Measurements from ENCODE around the gene RAB31. TPM values are rescaled to one million over a fixed set of nuclear protein-coding genes. Genes with fewer than 3 reads are reported as not detected.

Gene RAB31
- total RNA-seq, 1 experiment from 2014 or later = 9.5 TPM

GRCh38 chr18:9867071-9867594 lies 159.0 kb downstream of the RAB31 start:
- H3K27me3 Mint-ChIP-seq (ENCODE audit: insufficient read depth, unreplicated experiment) = no peaks in the 10 kb centered on the region
- H3K27ac Mint-ChIP-seq (ENCODE audit: unreplicated experiment) = no peak overlapping the region
- H3K9me3 Mint-ChIP-seq (ENCODE audit: unreplicated experiment) = peaks cover 15% of the 10 kb centered on the region
- H3K36me3 Mint-ChIP-seq (ENCODE audit: insufficient read depth, unreplicated experiment) = peaks cover 17% of the 10 kb centered on the region
- Histone ChIP-seq H3K9me3 (peaks cover 12% of the 10 kb centered on the region), H3K4me3 (ENCODE audit: low read depth, low read length) (no peak overlapping the region), H3K4me1 (peaks cover 31% of the 10 kb centered on the region), H3K36me3 (ENCODE audit: control insufficient read depth, insufficient read depth, low read length) (no peaks in the 10 kb centered on the region), H3K27me3 (replicated peaks; ENCODE audit: control insufficient read depth, insufficient read depth, low read length) (no peaks in the 10 kb centered on the region)
- no TSS peak for BruUV-seq (replicated peaks)
- peaks cover 32% of the 10 kb centered on the region for H3K4me1 Mint-ChIP-seq (ENCODE audit: low read depth, unreplicated experiment)
- TF ChIP-seq CTCF (IDR thresholded peaks at IDR 0.05; ENCODE audit: insufficient read depth in 1 of 2, low read depth in 1 of 2, low read length in 1 of 2, severe bottlenecking in 1 of 2, unreplicated experiment in 1 of 2) = no peak
- POLR2A ChIA-PET = no interaction called here
- DNase-seq = no peak
- H3K4me3 Mint-ChIP-seq (ENCODE audit: unreplicated experiment) = no peak overlapping the region
- intact Hi-C loops (cut with micrococcal nuclease; ENCODE audit: unreplicated experiment) = no loop called here
- CTCF ChIA-PET = no interaction called here

- TF ChIP-seq CTCF (IDR thresholded peaks at IDR 0.05; ENCODE audit: insufficient read depth in 1 of 2, low read depth in 1 of 2, low read length in 1 of 2, severe bottlenecking in 1 of 2, unreplicated experiment in 1 of 2) = no peak
- intact Hi-C loops (cut with micrococcal nuclease; ENCODE audit: unreplicated experiment) = no loop called here
- H3K4me3 Mint-ChIP-seq (ENCODE audit: unreplicated experiment) = peak overlapping the region; percentile 9
- peaks cover 12% of the 10 kb centered on the region for H3K36me3 Mint-ChIP-seq (ENCODE audit: insufficient read depth, unreplicated experiment)
- ChIA-PET POLR2A (interaction anchor here (0.6 to 0.8 kb wide), 2 partner anchors 17 to 44 kb away, joined by 3 to 6 read pairs; partner anchors contain the start of gene VAPA), CTCF (no interaction called here)
- Histone ChIP-seq H3K9me3 (peaks cover 12% of the 10 kb centered on the region), H3K4me1 (peaks cover 31% of the 10 kb centered on the region), H3K27me3 (replicated peaks; ENCODE audit: control insufficient read depth, insufficient read depth, low read length) (no peaks in the 10 kb centered on the region), H3K36me3 (ENCODE audit: control insufficient read depth, insufficient read depth, low read length) (no peaks in the 10 kb centered on the region), H3K4me3 (ENCODE audit: low read depth, low read length) (no peak overlapping the region)
- peaks cover 32% of the 10 kb centered on the region for H3K4me1 Mint-ChIP-seq (ENCODE audit: low read depth, unreplicated experiment)
- no peaks in the 10 kb centered on the region for H3K27me3 Mint-ChIP-seq (ENCODE audit: insufficient read depth, unreplicated experiment)
- peak overlapping the region; percentile 51 for H3K27ac Mint-ChIP-seq (ENCODE audit: unreplicated experiment)
- no TSS peak for BruUV-seq (replicated peaks)
- H3K9me3 Mint-ChIP-seq (ENCODE audit: unreplicated experiment) = peaks cover 15% of the 10 kb centered on the region
- peak in 1 of 2 experiments; percentile 59 for DNase-seq
Measured at GRCh38 chr18:9868857-9869714, 161.0 kb downstream of the RAB31 start.

GRCh38 chr18:9869715-9870430 lies 161.8 kb downstream of the RAB31 start:
- peaks cover 33% of the 10 kb centered on the region for H3K4me1 Mint-ChIP-seq (ENCODE audit: low read depth, unreplicated experiment)
- peaks cover 12% of the 10 kb centered on the region for H3K9me3 ChIP-seq
- H3K27ac Mint-ChIP-seq (ENCODE audit: unreplicated experiment) = peak overlapping the region; percentile 51
- no TSS peak for BruUV-seq (replicated peaks)
- intact Hi-C loops (cut with micrococcal nuclease; ENCODE audit: unreplicated experiment) = no loop called here
- no peaks in the 10 kb centered on the region for H3K27me3 ChIP-seq (replicated peaks; ENCODE audit: control insufficient read depth, insufficient read depth, low read length)
- H3K4me1 ChIP-seq = peaks cover 31% of the 10 kb centered on the region
- H3K4me3 ChIP-seq (ENCODE audit: low read depth, low read length) = no peak overlapping the region
- H3K9me3 Mint-ChIP-seq (ENCODE audit: unreplicated experiment) = peaks cover 15% of the 10 kb centered on the region
- H3K36me3 ChIP-seq (ENCODE audit: control insufficient read depth, insufficient read depth, low read length) = no peaks in the 10 kb centered on the region
- CTCF ChIA-PET = no interaction called here
- peak in 1 of 2 experiments; percentile 41 for DNase-seq
- H3K36me3 Mint-ChIP-seq (ENCODE audit: insufficient read depth, unreplicated experiment) = peaks cover 12% of the 10 kb centered on the region
- H3K27me3 Mint-ChIP-seq (ENCODE audit: insufficient read depth, unreplicated experiment) = no peaks in the 10 kb centered on the region
- TF ChIP-seq CTCF (IDR thresholded peaks at IDR 0.05; ENCODE audit: insufficient read depth in 1 of 2, low read depth in 1 of 2, low read length in 1 of 2, severe bottlenecking in 1 of 2, unreplicated experiment in 1 of 2) = no peak
- POLR2A ChIA-PET = interaction anchor here (0.6 to 0.8 kb wide), 2 partner anchors 18 to 44 kb away, joined by 3 to 6 read pairs; partner anchors contain the start of gene VAPA
- no peak overlapping the region for H3K4me3 Mint-ChIP-seq (ENCODE audit: unreplicated experiment)
